Kidney tubule cell (primary cell): Measurements from ENCODE around the gene SLC24A4.
A peak's percentile ranks its signal among the peaks of the same experiment; 100 is the strongest.

Experiments
- DNase-seq: peaks from one replicate; pipeline ENCODE4 v3.0.0-alpha.2; 2018; ENCODE audit warnings: low spot score

SLC24A4 gene

GRCh38 chr14:92317511-92317910 lies 5.5 kb upstream of the SLC24A4 start:
- peak; percentile 7 for DNase-seq

- no peak for DNase-seq
Measured at GRCh38 chr14:92321701-92322100, 1.3 kb upstream of the SLC24A4 start.

GRCh38 chr14:92322516-92322915 lies 449 bp upstream of the SLC24A4 start:
- no peak for DNase-seq

GRCh38 chr14:92323916-92324818 lies 1.2 kb downstream of the SLC24A4 start:
- no peak for DNase-seq

DNA sequence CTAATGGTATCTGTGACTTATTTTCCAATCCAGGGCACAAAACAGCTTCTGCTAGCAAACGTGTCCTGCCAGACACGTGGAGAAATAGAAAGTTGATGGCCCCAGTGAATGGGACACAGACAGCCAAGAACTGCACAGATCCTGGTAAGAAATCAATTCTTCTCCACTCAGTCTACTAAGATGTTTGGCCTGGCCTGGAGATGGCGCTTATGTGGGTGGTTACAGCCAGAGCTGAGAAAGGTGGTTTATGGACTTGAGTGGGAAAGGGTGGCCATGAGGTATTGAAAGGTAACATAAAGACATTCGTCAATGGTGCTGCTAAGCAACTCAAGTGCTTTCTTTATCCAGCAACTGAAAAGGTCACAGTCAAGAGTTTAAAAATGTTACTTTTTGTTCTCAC lies 2.9 kb downstream of the SLC24A4 start:
- no peak for DNase-seq

- no peak for DNase-seq
Measured at GRCh38 chr14:92328664-92329255, 5.8 kb downstream of the SLC24A4 start.

- no peak for DNase-seq
Measured at GRCh38 chr14:92334050-92334449, 11.1 kb downstream of the SLC24A4 start.

DNA sequence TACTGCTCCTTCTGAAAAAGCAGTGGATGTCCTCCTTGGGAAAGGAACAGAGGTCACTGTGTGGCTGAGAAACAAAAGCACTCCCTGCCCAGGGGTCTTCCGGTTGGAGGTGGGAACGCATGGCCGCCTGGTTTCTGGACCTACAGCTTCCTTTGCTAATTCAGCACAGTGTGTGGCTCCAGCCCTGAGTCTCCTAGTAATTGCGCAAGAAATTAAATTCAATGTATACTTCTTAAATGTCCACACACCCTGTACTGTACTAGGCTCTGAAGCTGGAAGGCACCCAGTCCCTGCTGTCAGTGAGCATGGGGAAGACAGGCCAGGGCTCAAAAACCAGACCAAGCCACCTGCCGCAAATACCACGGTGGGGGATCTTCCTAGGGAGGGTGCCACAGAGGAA lies 13.4 kb downstream of the SLC24A4 start:
- no peak for DNase-seq

DNA sequence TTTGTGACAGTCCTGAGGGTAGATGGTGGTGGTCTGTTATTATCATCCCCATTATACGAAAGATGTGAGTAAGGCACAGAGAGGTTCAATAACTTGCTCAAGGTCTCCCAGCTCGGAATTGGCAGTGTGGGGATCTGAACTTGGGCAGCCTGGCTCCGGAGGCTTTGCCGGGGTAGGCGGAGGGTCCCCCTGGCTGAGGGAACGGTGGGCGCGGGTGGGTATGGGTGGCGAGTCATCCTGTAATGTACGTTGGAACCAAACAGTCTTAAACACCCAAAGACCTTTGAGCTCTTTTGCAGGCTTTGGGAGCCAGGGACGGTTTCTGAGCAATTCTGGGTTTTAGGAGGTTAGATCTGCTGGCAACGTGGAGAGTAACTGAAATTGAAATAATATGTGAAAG lies 16.5 kb downstream of the SLC24A4 start:
- no peak for DNase-seq

- DNase-seq: no peak
Measured at GRCh38 chr14:92340071-92340470, 17.1 kb downstream of the SLC24A4 start.

DNA sequence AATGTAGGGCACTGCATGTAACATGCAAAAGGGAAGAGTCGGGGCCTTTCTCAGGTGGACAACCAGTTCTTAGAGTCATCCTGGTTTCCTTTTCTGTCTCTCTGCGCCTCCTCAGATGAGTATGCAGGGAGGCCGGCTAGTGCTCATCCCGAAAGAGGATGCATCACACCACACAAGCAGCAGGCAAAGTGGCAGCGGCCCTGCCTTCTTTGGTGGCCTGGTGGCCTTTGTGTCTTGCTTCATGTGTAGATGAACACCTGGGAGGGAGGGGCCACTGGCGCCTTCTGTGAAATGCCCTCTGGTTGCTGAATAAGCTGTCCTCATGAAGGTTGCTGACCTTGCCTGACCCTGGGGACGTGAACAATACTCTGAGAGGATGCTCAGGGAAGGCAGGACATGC lies 18.0 kb downstream of the SLC24A4 start:
- DNase-seq: no peak

DNA sequence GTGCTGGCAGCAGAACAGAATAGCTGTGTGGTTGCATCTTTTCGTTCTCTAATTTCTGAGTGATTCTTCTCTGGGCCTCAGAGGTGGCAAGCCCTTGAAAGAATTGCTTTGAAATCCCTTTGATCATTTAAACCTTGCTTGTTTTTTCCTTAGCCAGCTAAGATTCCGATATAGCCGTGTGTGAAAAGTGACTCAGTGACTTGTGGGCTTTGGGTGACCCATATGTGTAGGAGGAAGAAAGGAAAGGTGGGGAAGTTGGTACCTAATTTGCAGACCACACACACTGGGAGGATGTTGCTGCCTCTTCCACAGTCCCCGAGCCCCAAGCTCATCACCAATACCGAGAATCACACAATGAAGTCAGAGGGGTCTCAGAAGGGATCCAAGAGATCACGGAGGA lies 18.8 kb downstream of the SLC24A4 start:
- no peak for DNase-seq

- no peak for DNase-seq
Measured at GRCh38 chr14:92348154-92348553, 25.2 kb downstream of the SLC24A4 start.

- no peak for DNase-seq
Measured at GRCh38 chr14:92351750-92352149, 28.8 kb downstream of the SLC24A4 start.

DNA sequence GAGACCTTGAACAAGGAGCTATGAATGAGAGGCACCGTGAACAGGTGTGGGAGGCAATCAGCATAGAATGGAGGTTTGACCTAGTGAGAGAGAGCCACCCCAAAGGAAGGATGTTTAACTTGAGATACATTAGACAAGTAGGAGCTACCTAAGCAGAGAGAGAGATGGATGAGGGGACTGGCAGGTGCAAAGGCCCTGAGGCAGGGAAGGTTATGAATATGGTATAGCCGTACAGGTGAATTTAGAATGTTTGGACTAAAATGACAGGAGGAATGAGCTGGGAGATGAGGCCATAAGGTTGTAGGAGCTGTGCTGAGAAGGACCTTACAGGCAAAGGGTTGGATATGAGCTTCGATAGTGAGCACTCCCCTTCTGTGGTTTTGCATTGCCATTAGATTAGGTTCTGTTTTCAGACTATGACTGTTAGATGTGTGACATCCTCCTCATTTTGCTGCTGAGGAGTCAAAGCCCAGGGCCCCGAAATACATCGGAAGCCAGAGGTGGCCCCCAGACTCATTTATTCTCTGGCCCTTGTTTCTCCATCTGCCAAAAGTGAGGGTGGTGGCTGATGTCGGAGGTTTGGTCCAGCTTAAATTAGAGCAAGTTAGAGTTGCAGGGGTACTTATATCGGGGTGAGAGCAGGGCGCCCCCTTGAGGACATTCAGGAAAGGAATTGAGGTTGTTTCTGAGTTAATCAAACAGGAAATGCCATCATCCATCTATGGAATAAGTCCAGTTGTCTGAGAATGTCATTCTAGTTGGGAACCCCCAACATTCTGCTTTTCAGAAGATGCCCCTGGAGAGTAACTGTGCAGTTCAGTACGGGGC lies 29.4 kb downstream of the SLC24A4 start:
- peak; percentile 13 for DNase-seq

DNA sequence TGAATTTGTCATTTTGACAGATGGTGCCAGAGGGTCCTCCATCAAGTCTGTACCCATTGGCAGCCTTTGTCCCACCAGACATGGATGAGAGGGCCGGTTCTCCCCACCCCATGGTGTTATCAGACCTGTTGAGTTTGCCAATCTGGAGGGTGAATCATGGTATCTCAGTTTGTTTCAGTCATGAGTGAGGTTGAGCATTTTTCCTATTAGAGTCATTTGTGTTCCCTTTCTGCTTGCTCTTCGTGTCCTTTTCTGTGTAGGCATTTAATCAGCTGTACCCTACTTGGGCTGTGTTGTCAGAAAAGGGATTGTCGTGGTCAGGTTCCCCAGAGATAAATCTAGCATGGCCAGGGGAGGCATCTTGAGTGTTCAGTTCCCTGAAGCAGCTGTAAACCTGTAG lies 30.5 kb downstream of the SLC24A4 start:
- no peak for DNase-seq

GRCh38 chr14:92356677-92357076 lies 33.7 kb downstream of the SLC24A4 start:
- no peak for DNase-seq

- no peak for DNase-seq
Measured at GRCh38 chr14:92360651-92361370, 37.8 kb downstream of the SLC24A4 start.

GRCh38 chr14:92362781-92363235 lies 39.8 kb downstream of the SLC24A4 start:
- peak; percentile 79 for DNase-seq

DNA sequence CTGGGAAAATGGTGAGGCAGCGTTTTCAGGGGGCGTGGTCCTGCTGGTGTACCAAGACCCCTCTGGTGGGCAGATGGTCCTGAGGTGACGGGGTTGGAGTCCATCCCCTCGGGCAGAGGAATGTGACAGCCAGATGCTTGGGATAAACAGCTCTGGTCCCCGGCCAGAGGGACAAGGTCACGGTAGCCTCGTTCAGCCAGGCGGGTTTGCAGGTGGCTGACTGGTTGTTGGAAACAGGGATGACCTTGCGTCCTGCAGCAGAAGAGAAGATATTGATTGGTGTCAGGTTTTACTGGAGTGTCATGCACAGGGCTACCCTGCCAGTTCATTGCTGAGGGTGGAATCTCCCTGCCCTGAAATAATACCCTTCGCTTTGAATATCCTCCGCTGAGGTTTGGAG lies 43.3 kb downstream of the SLC24A4 start:
- no peak for DNase-seq

DNA sequence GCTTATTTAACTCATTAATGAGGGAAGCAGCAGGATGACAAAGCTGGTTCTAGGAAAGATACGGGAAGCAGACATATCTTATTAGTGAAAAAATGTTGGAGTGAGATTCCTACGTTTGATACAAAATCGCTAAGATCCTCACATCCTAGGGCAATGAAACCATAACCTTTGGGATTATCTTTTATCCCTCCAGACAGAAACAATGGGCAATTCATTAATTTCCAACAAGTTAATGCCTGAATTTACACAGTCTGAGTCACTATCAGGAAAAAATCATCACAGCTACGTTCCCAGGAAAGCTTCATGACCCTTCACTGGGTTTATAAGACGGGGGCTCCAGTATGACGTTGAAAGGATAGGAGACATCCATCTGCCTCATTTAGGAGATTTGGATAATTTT lies 45.0 kb downstream of the SLC24A4 start:
- no peak for DNase-seq

GRCh38 chr14:92369097-92369496 lies 46.1 kb downstream of the SLC24A4 start:
- DNase-seq: no peak
